A549 (cell line): ENCODE data around the gene GNPTG. TPM values are rescaled to one million over a fixed set of nuclear protein-coding genes. Genes with fewer than 3 reads are reported as not detected.

Experiments
- ATAC-seq, 2 experiments: fragments of 200-7000 bp in 1 of 2; fragments of >200 bp in 1 of 2; cut with Nextera tagmentation in 1 of 2; cut with Tn5 transposase in 1 of 2; 3 replicates each; pipeline versions ENCODE4 v1.8.0 to v1.9.1; 2018 to 2020; ENCODE audit warnings: mild to moderate bottlenecking in 1 of 2, moderate library complexity in 1 of 2
- CTCF ChIA-PET: fragments of 300-600 bp; sonication (Branson Sonifier 250); formaldehyde crosslinking; extraction: SDS; loops from one replicate; lab custom pipeline; 2021; ENCODE audit warnings: antibody characterized with exemption, inconsistent platforms; lab: Yijun Ruan, JAX
- POLR2A ChIA-PET: fragments of 350-600 bp; formaldehyde crosslinking; extraction: SDS; loops from one replicate; lab custom pipeline; 2021; ENCODE audit warnings: antibody characterized with exemption, inconsistent platforms; lab: Yijun Ruan, JAX
- DNase-seq, 2 experiments: peaks; one replicate each; pipeline versions ENCODE4 v3.0.0 to v3.0.0-alpha.2; 2011 to 2016; ENCODE audit warnings: low read depth in 1 of 2, low spot score in 1 of 2
- FAIRE-seq: peaks from 2 replicates; lab custom pipeline; 2011; peaks lifted over from hg19 to GRCh38; lab: Jason Lieb, UNC
- H3K27ac ChIP-seq, 2 experiments: fragments of >200 bp; sonication (Bioruptor Twin); formaldehyde crosslinking; 3 replicates each; pipeline ENCODE4 v1.5.1; 2016 to 2017
- H3K4me1 ChIP-seq: fragments of >200 bp; sonication (Bioruptor Twin); formaldehyde crosslinking; 3 replicates; pipeline ENCODE4 v1.6.1; 2016
- H3K4me2 ChIP-seq: fragments of >200 bp; sonication (Bioruptor Twin); formaldehyde crosslinking; 3 replicates; pipeline ENCODE4 v1.6.1; 2016
- H3K4me3 ChIP-seq: fragments of >200 bp; sonication (Bioruptor Twin); formaldehyde crosslinking; 3 replicates; pipeline ENCODE4 v1.5.1; 2016
- H3K9me3 ChIP-seq: fragments of >200 bp; sonication (Bioruptor Twin); formaldehyde crosslinking; 3 replicates; pipeline ENCODE4 v1.6.1; 2016
- CBX2 ChIP-seq: fragments of 200-600 bp; sonication (generic); IDR thresholded peaks from 2 replicates; pipeline ENCODE4 v1.6.1; 2016; ENCODE audit warnings: low read depth, mild to moderate bottlenecking, borderline replicate concordance
- FOSL2 ChIP-seq, 2 experiments: fragments of 450-650 bp in 1 of 2; fragments of >200 bp in 1 of 2; sonication (Bioruptor Twin) in 1 of 2; formaldehyde crosslinking; IDR thresholded peaks; 2 replicates each; pipeline versions ENCODE4 v1.5.0 to v1.6.1; 2016 to 2020; ENCODE audit warnings: mild to moderate bottlenecking in 1 of 2, moderate library complexity in 1 of 2
- HES2 ChIP-seq: fragments of >200 bp; sonication (Bioruptor Twin); formaldehyde crosslinking; IDR thresholded peaks from 2 replicates; pipeline ENCODE4 v1.6.1; 2016
- HOXB13 ChIP-seq: fragments of 250-450 bp; sonication (Bioruptor Pico); IDR thresholded peaks from 2 replicates; pipeline ENCODE4 v1.5.0; 2020; ENCODE audit warnings: low read depth, mild to moderate bottlenecking, moderate library complexity
- KDM5A ChIP-seq: fragments of 200-600 bp; sonication (generic); IDR thresholded peaks from 2 replicates; pipeline ENCODE4 v1.6.1; 2016; ENCODE audit warnings: antibody characterized with exemption, mild to moderate bottlenecking
- MAFK ChIP-seq: fragments of 450-650 bp; IDR thresholded peaks from 2 replicates; pipeline ENCODE4 v1.6.1; 2014; ENCODE audit not compliant: partially characterized antibody
- NFE2L2 ChIP-seq: fragments of 150-350 bp; conservative IDR thresholded peaks from 2 replicates; pipeline ENCODE4 v1.6.1; 2014; ENCODE audit warnings: low read length
- PHF8 ChIP-seq: fragments of 200-600 bp; sonication (generic); IDR thresholded peaks from 2 replicates; pipeline ENCODE4 v1.6.1; 2016; ENCODE audit warnings: low read depth, mild to moderate bottlenecking, antibody characterized with exemption, moderate library complexity, borderline replicate concordance
- RAD21 ChIP-seq, 2 experiments: fragments of >200 bp in 1 of 2; sonication (Bioruptor Twin) in 1 of 2; formaldehyde crosslinking in 1 of 2; IDR thresholded peaks in 1 of 2; conservative IDR thresholded peaks in 1 of 2; 2 replicates in 1 of 2; 3 replicates in 1 of 2; pipeline ENCODE4 v1.6.1; 2012 to 2018; ENCODE audit warnings: inconsistent platforms in 1 of 2
- SMC3 ChIP-seq: fragments of >200 bp; sonication (Bioruptor Twin); formaldehyde crosslinking; IDR thresholded peaks from 3 replicates; pipeline ENCODE4 v1.6.1; 2018; ENCODE audit warnings: inconsistent platforms
- TFCP2L1 ChIP-seq: fragments of 250-450 bp; sonication (Bioruptor Pico); IDR thresholded peaks from 2 replicates; pipeline ENCODE4 v1.5.0; 2021; ENCODE audit warnings: mild to moderate bottlenecking
- WGBS: methylation state at CpG from one replicate; pipeline ENCODE4 v1.1.6; 2017; ENCODE audit errors: missing lambda C conversion rate; 5-methylcytosine and 5-hydroxymethylcytosine counted together
- polyA plus RNA-seq, 4 experiments: library from polyadenylated mRNA; depleted of rRNA in 3 of 4; stranded (reverse); fragments of >200 nt; fragmentation: RNase III in 1 of 4; extraction: RNeasy Plus Mini Kit Qiagen cat#74134 plus additional on column Dnase treatment in 1 of 4; gene quantifications; 2 replicates in 3 of 4; 3 replicates in 1 of 4; pipeline ENCODE4 v1.2.3, GENCODE V29; 2011 to 2017
- TF ChIP-seq, protein P1 (sequence below): fragments of >200 bp; sonication (Bioruptor Twin); formaldehyde crosslinking; IDR thresholded peaks from 3 replicates; pipeline ENCODE4 v1.5.1; 2016
- TF ChIP-seq, protein P2 (sequence below): fragments of 150-350 bp; IDR thresholded peaks from 2 replicates; pipeline ENCODE4 v1.6.1; 2014; ENCODE audit warnings: low read depth, mild to moderate bottlenecking, low read length
- TF ChIP-seq, protein P3 (sequence below): IDR thresholded peaks from 2 replicates; pipeline ENCODE4 v1.6.1; 2012

The GNPTG gene
- polyA plus RNA-seq, 2 of the 4 experiments (the other 2 are of a cell fraction), result 23.4 to 24.2 TPM

DNA sequence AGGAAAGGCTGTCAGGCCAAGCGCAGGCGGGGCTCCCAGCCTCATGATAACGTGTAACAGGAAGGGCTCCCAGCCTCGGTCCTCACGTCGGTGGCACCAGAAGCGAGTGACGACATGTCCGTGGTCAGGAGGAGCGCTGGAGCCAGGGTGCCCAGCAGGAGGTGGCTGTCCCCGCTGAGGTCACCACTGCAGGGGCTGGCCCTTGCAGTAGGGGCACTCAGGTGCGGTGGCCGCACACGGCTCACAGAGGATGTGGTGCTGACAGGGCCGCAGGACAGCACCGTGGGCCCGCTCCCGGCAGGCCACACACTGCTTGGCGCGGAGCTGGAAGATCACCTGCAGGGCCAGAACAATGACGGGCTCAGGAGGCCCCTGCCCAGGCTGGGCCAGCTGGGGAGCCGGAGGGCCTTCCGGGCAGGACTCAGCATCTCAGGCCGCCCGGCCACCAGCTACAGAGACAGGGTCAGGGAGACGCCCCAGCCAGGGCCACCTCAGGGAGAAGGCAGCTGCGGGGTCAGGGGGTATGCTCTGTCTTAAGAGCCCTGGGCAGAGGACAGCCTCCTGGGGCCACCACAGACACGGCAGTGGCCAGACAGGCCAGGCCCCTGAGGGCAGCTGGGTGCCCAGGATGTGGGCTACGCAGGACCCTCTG lies 14.5 kb downstream of the GNPTG start:
- 94% methylated on average over 23 of the region's 29 CpGs for WGBS
- CTCF ChIA-PET, result interaction anchor here (0.8 to 9.1 kb wide), 4 partner anchors 11 to 47 kb away, joined by 3 to 127 read pairs (median 40); no protein-coding TSS in a partner anchor
- POLR2A ChIA-PET, result interaction anchor here (1.3 kb wide), 1 partner anchor 12 kb away, joined by 4 read pairs; no protein-coding TSS in a partner anchor
- FAIRE-seq (no peak), DNase-seq (no peak), ATAC-seq (peak; percentile 5 to 7; a peak in 3 of 6 replicates)
- H3K4me3 ChIP-seq, result no peak overlapping the region
- H3K4me1 ChIP-seq, result peaks cover 3% of the 10 kb centered on the region; the same call in 1 of the 3 replicates
- H3K9me3 ChIP-seq, result no peaks in the 10 kb centered on the region
- TF ChIP-seq, protein P1, sequence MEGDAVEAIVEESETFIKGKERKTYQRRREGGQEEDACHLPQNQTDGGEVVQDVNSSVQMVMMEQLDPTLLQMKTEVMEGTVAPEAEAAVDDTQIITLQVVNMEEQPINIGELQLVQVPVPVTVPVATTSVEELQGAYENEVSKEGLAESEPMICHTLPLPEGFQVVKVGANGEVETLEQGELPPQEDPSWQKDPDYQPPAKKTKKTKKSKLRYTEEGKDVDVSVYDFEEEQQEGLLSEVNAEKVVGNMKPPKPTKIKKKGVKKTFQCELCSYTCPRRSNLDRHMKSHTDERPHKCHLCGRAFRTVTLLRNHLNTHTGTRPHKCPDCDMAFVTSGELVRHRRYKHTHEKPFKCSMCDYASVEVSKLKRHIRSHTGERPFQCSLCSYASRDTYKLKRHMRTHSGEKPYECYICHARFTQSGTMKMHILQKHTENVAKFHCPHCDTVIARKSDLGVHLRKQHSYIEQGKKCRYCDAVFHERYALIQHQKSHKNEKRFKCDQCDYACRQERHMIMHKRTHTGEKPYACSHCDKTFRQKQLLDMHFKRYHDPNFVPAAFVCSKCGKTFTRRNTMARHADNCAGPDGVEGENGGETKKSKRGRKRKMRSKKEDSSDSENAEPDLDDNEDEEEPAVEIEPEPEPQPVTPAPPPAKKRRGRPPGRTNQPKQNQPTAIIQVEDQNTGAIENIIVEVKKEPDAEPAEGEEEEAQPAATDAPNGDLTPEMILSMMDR, result no peak
- TF ChIP-seq MAFK (no peak), NFE2L2 (no peak), SMC3 (no peak), CBX2 (no peak), PHF8 (no peak), HOXB13 (CRISPR knock-in tag) (no peak), RAD21 (conservative IDR thresholded peaks at IDR 0.05 in 1 of 2, IDR thresholded peaks at IDR 0.05 in 1 of 2) (no peak), FOSL2 (IDR thresholded peaks at IDR 0.05) (no peak), FOSL2 (CRISPR knock-in tag; IDR thresholded peaks at IDR 0.05) (no peak), KDM5A (no peak), HES2 (no peak), TFCP2L1 (CRISPR knock-in tag) (no peak)
- TF ChIP-seq, protein P2, sequence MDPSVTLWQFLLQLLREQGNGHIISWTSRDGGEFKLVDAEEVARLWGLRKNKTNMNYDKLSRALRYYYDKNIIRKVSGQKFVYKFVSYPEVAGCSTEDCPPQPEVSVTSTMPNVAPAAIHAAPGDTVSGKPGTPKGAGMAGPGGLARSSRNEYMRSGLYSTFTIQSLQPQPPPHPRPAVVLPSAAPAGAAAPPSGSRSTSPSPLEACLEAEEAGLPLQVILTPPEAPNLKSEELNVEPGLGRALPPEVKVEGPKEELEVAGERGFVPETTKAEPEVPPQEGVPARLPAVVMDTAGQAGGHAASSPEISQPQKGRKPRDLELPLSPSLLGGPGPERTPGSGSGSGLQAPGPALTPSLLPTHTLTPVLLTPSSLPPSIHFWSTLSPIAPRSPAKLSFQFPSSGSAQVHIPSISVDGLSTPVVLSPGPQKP, result no peak
- H3K27ac ChIP-seq, result no peak overlapping the region
- no peak overlapping the region for H3K4me2 ChIP-seq

DNA sequence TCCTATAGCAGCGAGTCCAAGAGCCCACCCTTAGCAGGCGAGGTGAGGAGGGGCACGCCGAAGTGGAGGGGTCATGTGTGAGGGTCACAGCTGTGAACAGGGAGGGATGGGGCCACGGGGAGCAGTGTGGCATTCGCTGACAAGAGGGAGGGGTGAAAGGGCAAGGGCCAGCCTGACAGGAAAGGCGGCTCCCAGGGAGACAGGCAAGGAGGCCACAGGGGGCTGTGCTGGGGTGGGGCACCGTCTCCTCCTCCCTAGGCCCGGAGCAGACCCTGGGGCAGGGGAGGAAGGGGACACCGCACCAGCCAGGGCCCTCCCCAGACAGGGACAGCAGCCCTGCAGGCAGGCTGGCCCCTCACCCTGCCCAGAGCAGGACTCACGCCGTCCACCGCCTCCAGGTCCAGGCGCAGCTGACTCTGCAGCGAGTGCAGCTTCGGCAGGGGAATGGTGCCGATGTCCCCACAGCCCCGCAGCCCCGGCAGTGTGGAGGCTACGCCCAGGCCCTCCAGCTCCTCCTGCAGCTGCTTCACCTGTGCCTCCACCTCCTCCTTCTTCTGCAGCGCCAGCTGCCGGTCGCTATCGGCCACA lies 15.1 kb downstream of the GNPTG start:
- no peak for DNase-seq
- Histone ChIP-seq H3K9me3 (no peaks in the 10 kb centered on the region), H3K4me3 (no peak overlapping the region)
- TF ChIP-seq HOXB13 (CRISPR knock-in tag), result no peak
- TF ChIP-seq, protein P3, sequence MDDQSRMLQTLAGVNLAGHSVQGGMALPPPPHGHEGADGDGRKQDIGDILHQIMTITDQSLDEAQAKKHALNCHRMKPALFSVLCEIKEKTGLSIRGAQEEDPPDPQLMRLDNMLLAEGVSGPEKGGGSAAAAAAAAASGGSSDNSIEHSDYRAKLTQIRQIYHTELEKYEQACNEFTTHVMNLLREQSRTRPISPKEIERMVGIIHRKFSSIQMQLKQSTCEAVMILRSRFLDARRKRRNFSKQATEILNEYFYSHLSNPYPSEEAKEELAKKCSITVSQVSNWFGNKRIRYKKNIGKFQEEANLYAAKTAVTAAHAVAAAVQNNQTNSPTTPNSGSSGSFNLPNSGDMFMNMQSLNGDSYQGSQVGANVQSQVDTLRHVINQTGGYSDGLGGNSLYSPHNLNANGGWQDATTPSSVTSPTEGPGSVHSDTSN, result 0 out of 2 replicates have a peak, but pooled peaks have one; percentile 45
- TF ChIP-seq, all 56 proteins: peak for 1
- H3K4me2 ChIP-seq, result no peak overlapping the region
- H3K4me1 ChIP-seq, result peaks cover 3% of the 10 kb centered on the region; the same call in 1 of the 3 replicates
- WGBS, result 95% methylated on average over 19 of the region's 24 CpGs
- ATAC-seq, result peak; percentile 6 to 8; a peak in 3 of 6 replicates
- ChIA-PET CTCF (interaction anchor here (0.8 to 9.1 kb wide), 4 partner anchors 11 to 46 kb away, joined by 3 to 127 read pairs (median 40); no protein-coding TSS in a partner anchor), POLR2A (interaction anchor here (1.3 kb wide), 1 partner anchor 12 kb away, joined by 4 read pairs; no protein-coding TSS in a partner anchor)
- H3K27ac ChIP-seq, result no peak overlapping the region
- FAIRE-seq, result no peak
